Raji (cell line): ENCODE measurements around the gene NOTCH1.

Experiments used
- POLR2A ChIP-seq: IDR thresholded peaks from 2 replicates; pipeline ENCODE4 v1.6.1; 2011; ENCODE audit warnings: low read depth, low read length, control low read depth; ENCODE audit not compliant: insufficient read depth

NOTCH1 gene

GRCh38 chr9:136558373-136558772 is 12.5 kb upstream of the NOTCH1 start:
- no peak for TF ChIP-seq POLR2A

GRCh38 chr9:136557036-136557435 is 11.2 kb upstream of the NOTCH1 start:
- TF ChIP-seq POLR2A: no peak

- TF ChIP-seq POLR2A: no peak
These were observed 10.3 kb upstream of the NOTCH1 start for GRCh38 chr9:136556166-136556565.

GRCh38 chr9:136554870-136555269 is 9.0 kb upstream of the NOTCH1 start:
- TF ChIP-seq POLR2A: no peak

GRCh38 chr9:136553581-136553980 is 7.7 kb upstream of the NOTCH1 start:
- TF ChIP-seq POLR2A: no peak

- no peak for TF ChIP-seq POLR2A
These were observed 6.4 kb upstream of the NOTCH1 start for GRCh38 chr9:136552117-136552703.

GRCh38 chr9:136551401-136552116 is 5.7 kb upstream of the NOTCH1 start:
- TF ChIP-seq POLR2A: no peak

- TF ChIP-seq POLR2A: no peak
These were observed 4.8 kb upstream of the NOTCH1 start for GRCh38 chr9:136550439-136551289.

GRCh38 chr9:136549010-136549980 is 3.4 kb upstream of the NOTCH1 start:
- no peak for TF ChIP-seq POLR2A

GRCh38 chr9:136547508-136548215 is 1.8 kb upstream of the NOTCH1 start:
- no peak for TF ChIP-seq POLR2A

- TF ChIP-seq POLR2A: no peak; the same call in 1 of the 2 replicates
These were observed 1.1 kb upstream of the NOTCH1 start for GRCh38 chr9:136546697-136547501.

- no peak for TF ChIP-seq POLR2A
These were observed 220 bp downstream of the NOTCH1 start for GRCh38 chr9:136545692-136545964.

GRCh38 chr9:136544964-136545691 is 720 bp downstream of the NOTCH1 start:
- TF ChIP-seq POLR2A: no peak
